Measurements from ENCODE around the gene MVD.

Gene MVD, protein sequence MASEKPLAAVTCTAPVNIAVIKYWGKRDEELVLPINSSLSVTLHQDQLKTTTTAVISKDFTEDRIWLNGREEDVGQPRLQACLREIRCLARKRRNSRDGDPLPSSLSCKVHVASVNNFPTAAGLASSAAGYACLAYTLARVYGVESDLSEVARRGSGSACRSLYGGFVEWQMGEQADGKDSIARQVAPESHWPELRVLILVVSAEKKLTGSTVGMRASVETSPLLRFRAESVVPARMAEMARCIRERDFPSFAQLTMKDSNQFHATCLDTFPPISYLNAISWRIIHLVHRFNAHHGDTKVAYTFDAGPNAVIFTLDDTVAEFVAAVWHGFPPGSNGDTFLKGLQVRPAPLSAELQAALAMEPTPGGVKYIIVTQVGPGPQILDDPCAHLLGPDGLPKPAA

GRCh38 chr16:88662843-88663606, at the start of gene MVD:
MVD (minus strand) TSS chr16:88663091; CDS start chr16:88663080, 11 bp downstream.
- DNase-seq (ENCODE audit: insufficient read length, low spot score) (peak; percentile 99), FAIRE-seq (peak; percentile 97)

DNA sequence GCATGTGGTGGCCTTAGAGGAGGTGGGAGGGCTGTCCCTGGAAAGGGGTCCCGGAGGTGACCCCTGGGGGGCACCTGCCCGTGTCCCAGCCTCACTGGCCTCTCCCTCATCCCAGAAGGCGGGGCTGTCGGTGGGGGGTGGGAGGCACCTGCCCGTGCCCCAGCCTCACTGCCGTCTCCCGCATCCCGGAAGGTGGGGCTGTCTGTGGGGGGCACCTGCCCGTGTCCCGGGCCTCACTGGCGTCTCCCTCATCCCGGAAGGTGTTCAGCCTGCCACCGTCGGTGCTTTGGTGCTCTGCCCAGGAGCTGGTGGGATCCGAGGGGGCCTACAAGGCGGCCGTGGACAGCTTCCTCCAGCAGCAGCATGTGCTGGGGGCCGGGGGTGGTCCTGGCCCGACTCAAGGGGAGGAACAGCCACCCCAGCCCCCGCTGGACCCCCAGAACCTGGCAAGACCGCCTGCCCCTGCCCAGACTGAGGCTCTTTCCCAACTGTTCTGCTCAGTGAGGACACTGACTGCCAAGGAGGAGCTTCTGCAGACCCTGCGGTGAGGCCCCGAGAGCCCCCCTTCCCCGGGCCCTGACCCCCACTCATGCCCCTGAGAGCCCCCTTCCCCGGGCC, 49.6 kb upstream of the MVD start:
- FAIRE-seq: no peak
- no peak for DNase-seq (ENCODE audit: insufficient read length, low spot score)

DNA sequence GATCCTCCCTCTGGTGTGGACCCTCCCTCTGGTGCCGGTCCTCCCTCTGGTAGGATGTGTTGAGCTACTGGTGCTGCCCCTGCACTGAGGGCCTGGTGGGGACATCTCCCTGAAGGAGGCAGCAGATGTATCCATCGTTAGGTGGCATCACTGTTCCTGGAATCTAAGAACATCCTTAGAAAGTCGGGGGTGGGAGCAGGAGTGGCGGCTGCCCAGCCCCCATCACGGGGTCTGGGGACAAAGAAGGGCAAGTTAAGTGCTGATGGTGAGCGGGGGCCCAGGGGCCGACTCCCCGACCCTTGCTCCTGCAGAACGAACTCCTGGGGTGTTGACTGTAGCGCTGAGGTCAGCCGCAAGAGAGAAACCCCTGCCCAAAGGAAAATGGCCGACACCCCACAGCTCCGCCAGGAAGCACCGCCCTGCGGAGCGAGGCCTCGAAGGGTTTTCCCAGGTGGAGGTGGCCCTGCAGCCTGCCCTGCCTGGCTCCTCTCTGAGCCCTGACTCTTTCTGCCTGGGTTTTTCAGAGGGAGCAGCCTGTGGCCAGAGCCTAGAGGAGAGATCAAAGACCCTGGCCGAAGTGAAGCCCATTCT, 49.0 kb upstream of the MVD start:
- no peak for FAIRE-seq
- no peak for DNase-seq (ENCODE audit: insufficient read length, low spot score)

DNA sequence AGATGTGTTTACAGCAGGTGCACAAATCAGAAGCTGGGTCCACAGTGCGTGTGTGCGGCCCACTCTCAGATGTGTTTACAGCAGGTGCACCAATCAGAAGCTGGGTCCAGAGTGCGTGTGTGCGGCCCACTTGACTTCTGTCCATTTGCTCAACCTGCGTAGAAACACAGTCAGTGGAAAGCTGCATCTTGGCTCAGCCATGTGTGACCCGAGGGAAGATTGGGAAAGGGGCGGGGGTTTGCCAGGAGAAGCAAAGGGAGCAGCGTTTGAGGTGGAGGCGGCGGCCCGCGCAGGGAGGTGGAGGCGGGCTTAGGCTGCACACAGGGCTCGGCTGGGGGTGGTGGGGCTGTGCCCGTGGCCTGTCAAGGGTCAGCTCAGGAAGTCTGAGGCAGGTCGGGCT, 47.7 kb upstream of the MVD start:
- no peak for FAIRE-seq
- DNase-seq (ENCODE audit: insufficient read length, low spot score): no peak

DNA sequence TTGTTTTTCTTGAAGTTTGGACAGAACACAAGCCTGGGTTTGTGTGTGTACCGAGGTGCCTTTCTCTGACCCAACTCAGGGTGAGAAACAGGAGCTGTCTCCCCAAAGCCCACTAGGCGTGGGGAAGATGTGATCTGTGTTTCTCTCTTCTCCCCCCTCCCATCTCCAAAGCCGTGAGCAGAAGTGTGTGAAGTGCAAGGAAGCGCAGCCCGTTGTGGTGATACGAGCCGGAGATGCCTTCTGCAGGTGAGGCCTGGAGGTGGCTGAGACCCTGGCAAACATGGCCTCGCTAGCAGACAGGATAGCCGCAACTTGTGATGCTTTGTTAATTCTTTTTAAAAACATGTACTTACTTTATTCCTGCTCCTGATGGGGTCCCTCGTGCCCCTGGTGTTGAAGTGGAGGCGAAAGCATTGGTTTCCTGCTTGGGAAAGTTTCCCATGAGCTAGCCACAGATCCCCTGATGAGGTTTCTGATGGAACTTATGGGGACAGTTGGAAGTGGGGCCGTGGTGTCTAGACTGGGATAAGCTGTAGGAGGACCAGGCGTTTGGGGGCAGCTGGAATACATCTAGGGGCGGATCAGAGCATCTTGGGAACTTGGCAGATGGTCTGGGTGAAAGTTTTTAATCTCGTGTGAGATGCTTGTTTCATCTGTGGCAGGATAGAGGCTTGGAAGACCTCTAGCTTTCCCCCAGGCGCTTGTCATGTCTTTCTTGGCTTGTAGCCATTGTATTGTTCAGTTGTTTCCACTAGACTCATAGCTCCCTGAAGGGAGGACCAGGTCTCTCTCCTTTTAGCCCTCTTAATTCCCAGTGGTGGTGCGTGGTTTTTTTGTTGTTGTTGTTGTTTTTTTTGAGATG, 44.3 kb upstream of the MVD start:
- FAIRE-seq: no peak
- no peak for DNase-seq (ENCODE audit: insufficient read length, low spot score)

GRCh38 chr16:88706229-88706964, 43.5 kb upstream of the MVD start, which contains the start of the genes CTU2 and RNF166:
CTU2 (plus strand) TSS chr16:88706503; CDS start chr16:88706531, 28 bp downstream.
RNF166 (minus strand) TSS chr16:88706408; CDS start chr16:88706325, 83 bp downstream.
- FAIRE-seq (peak; percentile 91), DNase-seq (ENCODE audit: insufficient read length, low spot score) (peak; percentile 99)

DNA sequence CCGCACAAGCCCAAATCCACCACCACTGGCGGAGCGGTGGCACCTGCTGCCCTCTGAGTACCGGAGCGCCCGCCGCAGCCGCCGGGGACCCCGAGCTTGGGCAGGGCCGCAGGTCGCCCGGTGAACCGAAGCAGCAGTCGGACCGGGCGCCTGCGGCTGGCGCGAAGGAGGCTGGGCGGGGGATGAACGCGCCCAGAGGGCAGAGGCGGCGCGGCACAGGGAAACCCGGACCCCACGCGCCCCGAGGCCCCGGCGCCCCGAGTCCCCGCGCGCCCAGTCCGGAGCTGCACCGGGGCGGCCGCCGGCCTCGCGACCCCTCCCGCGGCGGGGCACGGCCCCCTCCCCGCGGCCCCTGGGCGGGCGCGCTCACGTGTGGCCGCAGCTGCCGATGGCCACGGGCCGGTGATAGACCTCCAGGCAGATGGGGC, 42.9 kb upstream of the MVD start:
- DNase-seq (ENCODE audit: insufficient read length, low spot score) (no peak), FAIRE-seq (peak; percentile 44)

- FAIRE-seq: peak; percentile 62
- no peak for DNase-seq (ENCODE audit: insufficient read length, low spot score)
These were observed 42.3 kb upstream of the MVD start for GRCh38 chr16:88705076-88705684.

- FAIRE-seq (peak; percentile 94), DNase-seq (ENCODE audit: insufficient read length, low spot score) (no peak)
These were observed 40.8 kb upstream of the MVD start for GRCh38 chr16:88703486-88704309.

GRCh38 chr16:88702371-88703210, 39.7 kb upstream of the MVD start:
- DNase-seq (ENCODE audit: insufficient read length, low spot score) (no peak), FAIRE-seq (no peak)

DNA sequence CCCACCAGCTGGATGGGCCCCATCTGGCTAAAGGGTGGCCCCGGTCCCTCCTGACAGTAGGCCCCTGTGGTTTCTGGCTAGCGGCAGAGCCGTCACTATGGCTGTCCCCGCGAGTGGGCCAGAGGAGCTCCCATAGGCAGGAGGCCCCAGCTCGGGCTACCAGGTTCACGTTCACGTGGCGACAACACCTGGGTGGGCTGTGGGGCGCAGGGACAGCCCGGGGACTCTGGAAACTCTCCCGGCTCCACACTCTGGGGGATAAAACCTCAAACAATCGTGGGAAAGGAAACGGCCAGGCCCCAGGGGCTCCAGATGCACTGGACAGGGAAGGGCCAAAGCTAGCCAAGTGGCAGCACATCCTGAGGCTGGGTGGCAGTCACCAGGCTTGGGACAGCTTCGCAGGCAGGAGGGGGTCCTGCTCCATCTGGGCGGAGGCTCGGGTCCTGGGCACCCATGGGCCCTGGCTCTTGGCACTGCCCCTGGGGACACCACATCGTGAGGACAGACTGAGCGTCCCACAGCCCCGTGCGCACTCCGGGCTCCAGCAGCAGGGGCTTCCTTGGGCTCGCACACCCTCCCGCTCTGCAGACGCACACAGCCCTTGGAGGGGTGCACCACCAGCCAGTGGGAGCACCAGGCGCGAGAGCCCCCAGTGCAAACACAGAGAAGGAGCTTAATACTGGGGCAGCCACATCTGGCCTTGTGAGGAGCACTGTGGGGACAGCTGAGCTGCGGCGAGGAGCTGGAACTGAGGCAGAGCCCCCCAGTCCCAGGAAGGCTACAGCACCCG, 38.9 kb upstream of the MVD start:
- FAIRE-seq (no peak), DNase-seq (ENCODE audit: insufficient read length, low spot score) (no peak)

DNA sequence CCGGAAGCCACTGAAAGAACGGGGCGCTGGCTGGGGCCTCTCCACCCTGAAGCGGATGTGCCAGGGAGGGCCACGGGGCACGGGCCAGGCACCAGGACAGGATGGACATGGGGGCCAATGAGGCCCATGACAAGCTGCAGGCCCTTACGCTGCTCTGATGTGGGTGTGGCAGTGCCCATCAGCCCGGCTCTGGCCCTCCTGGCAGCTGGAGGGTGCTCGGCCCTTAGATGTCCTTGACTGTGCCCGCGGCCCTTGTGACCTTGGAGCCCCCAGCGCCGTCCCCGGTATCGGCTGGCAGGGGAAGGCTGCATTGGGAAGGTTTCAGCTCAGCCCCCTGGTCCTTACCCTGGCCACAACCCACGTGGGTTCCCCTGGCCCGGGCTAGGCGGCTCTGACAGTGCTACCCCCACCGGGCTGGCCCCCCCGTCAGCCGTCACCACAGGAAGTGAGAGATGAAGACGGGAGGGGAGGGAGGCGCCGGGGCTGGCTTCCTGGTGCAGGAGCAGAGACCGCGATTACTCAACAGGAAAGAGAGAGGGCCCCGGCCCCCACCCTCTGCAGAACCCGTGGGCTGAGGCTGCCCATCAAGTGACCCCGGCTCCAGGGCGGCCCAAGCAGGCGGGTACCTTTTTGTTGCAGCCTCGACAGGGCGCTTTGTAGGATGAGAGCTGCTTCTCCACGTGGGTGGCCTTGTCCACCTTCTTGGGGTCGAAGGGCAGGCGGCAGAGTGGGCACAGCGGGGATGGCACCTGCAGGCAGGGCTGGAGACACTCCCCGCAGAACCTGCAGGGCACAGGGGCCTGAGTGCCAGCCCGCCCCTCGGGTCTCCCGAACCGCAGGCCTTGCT, 38.0 kb upstream of the MVD start:
- FAIRE-seq: peak; percentile 96
- peak; percentile 98 for DNase-seq (ENCODE audit: insufficient read length, low spot score)

- FAIRE-seq (no peak), DNase-seq (ENCODE audit: insufficient read length, low spot score) (no peak)
These were observed 37.4 kb upstream of the MVD start for GRCh38 chr16:88700322-88700635.

DNA sequence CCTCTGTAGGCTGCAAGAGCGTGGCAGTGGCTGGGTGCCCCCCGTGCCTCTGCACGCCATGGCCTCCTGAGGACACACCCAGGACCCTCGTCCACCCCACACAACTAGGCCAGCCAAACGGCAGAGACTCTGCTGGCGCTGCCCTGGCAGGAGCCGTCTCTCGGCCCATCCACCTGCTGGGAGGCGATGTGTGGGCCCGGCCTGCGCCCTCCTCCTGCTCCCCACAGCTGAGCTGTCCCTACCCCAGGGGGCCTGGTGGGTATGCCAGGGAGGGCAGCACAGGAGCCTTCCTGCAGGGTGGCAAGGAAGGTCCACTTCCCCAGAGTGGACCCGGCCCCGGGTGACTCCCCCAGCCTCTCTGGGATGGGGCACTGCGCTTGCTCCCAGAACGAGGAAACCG, 36.3 kb upstream of the MVD start:
- DNase-seq (ENCODE audit: insufficient read length, low spot score) (no peak), FAIRE-seq (no peak)

DNA sequence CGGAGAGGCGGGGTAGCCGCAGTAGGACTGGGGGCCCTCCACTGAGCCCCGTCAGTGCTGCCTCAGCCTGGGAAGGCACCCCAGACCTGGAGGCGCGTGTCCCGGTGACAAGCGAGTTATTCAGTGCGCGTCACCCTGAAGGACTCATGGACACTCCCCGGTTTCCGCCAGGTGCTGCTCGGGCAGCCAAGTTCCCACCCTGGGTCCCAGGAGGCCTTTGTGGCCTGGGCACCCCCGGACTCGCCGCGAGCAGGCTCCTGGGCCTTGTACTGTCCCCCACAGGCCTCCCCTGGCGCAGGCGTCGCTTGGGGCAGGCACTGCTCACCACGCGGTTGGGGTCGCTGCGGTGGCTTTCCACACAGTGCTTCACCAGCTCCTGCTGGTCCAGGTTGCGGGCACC, 35.8 kb upstream of the MVD start:
- no peak for FAIRE-seq
- no peak for DNase-seq (ENCODE audit: insufficient read length, low spot score)

All from GM19239 (cell line).